ENCODE results near the gene MYOM1. TPM values are rescaled to one million over a fixed set of nuclear protein-coding genes. Genes with fewer than 3 reads are reported as not detected.
"Not testable (repeated sequence)": the region's sequence is repeated elsewhere in the genome, so short reads cannot be mapped to it uniquely, and the experiment has no call there.

The MYOM1 gene
- total RNA-seq, 1 donor from 2014 or later, result 42.6 TPM

GRCh38 chr18:3040173-3040572 is 179.6 kb downstream of the MYOM1 start:
- DNase-seq (ENCODE audit: low spot score), result no peak

DNA sequence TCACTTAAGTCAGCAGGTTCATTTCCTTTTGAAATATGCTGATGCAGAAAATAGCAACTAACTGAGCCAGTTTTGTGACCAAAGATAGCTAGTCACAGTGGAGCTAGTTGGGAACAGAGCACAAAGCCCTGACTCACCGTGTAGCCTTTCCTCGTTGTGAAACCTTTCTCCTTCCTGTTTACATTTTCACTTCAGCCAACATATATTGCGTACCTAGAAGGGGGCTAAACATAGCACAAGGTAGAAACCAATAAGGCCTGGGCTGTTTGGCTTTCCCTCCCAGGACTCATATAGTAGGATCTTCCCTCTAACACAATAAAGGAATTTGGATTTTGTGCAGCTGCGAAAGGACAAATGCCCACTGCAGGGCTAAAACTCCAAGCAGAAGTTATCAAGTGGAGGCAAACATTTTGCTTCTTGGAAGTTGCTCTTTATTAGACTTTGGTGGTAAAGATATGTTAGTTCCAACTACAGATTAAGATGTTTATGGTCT is 182.3 kb downstream of the MYOM1 start:
- DNase-seq (ENCODE audit: low spot score), result no peak

DNA sequence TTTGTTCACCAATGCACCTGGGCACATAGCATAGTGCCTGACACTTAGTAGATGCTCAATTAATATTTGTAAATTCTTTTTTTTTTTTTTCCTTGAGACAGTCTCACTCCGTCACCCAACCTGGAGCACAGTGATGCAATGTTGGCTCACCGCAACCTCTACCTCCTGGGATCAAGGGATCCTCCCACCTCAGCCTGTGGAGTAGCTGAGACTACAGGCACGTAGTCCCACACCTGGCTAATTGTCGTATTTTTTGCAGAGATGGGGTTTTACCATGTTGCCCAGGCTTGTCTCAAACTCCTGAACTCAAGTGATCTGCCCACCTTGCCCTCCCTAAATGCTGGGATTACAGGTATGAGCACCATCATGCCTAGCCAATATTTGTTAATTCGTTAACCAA is 183.7 kb downstream of the MYOM1 start:
- no peak for DNase-seq (ENCODE audit: low spot score)

GRCh38 chr18:3035635-3036034 is 184.1 kb downstream of the MYOM1 start:
- no peak for DNase-seq (ENCODE audit: low spot score)

- DNase-seq (ENCODE audit: low spot score), result no peak
Measured at GRCh38 chr18:3032721-3033120, 187.0 kb downstream of the MYOM1 start.

DNA sequence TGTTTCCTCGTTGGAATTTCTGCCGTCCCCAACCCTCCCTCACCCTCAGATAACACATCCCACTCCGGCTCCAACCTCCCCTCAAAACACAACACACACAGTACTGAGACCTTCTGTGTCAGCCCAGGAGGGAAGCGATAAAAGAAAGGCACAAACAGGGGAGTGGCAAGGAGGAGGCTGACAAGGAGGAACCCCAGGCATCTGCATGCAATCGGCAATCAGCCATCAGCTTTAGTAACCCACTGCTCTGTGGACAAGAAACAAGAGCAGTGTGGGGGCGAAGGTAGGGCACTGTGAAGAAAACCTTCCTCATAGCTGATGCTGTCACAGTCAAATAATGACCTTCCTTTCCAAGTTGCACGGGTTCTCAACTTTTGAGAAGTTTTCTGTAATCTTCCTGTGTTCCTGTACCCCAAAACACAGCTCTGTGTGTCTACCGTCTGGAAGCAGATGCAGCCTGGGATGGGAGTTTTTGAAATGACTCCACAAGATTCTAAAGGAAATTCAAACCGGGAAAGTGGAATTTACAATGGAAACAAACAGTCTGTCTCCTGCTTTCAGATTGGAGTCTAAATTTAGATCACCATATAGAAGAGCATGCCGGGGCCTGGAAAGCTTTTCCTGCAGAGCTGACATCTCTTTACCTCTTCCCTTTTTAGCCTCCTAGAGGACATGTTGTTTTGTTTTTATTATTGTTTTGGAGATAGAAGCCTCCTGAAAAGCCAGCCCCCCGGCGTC is 190.4 kb downstream of the MYOM1 start:
- DNase-seq (ENCODE audit: low spot score), result peak; percentile 86

DNA sequence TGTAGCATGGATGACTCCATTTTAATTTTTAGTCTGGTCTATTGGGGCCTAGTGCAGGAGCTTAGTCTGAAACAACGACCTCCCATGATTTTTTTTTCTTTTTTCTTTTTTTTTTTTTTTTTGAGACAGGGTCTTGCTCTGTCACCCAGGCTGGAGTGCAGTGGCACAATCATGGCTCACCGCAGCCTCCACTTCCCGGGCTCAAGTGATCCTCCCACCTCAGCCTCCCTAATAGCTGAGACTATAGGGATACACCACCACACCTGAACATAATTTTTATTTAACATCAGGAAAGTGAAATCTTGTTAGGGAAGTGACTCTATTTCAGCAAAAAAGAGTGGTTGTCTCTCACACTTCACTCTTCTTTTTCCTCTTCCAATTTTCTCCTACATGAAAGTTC is 191.7 kb downstream of the MYOM1 start:
- DNase-seq (ENCODE audit: low spot score), result not testable (repeated sequence)

GRCh38 chr18:3027370-3027891 is 192.3 kb downstream of the MYOM1 start:
- peak; percentile 60 for DNase-seq (ENCODE audit: low spot score)

- no peak for DNase-seq (ENCODE audit: low spot score)
Measured at GRCh38 chr18:3025544-3025943, 194.2 kb downstream of the MYOM1 start.

DNA sequence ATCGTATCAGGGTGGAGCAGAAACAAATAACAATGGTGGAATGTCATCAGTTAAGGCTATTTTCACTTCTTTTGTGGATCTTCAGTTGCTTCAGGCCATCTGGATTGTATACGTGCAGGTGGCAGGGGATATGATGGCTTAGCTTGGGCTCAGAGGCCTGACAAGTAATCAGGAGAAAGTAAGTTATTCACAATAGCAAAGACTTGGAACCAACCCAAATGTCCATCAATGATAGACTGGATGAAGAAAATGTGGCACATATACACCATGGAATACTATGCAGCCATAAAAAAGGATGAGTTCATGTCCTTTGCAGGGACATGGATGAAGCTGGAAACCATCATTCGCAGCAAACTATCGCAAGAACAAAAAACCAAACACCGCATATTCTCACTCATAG is 196.2 kb downstream of the MYOM1 start:
- DNase-seq (ENCODE audit: low spot score), result not testable (repeated sequence)

Other genes with a start within 250 kb of the MYOM1 start
- 23.4 TPM for gene LPIN2, start 206.8 kb downstream of the MYOM1 start, total RNA-seq (ENCODE audit: insufficient read depth, low replicate concordance)
- 581 TPM for gene MYL12A, start 27.8 kb upstream of the MYOM1 start, total RNA-seq (ENCODE audit: insufficient read depth, low replicate concordance)
- gene MYL12B, start 42.2 kb upstream of the MYOM1 start, total RNA-seq (ENCODE audit: insufficient read depth, low replicate concordance), result 174 TPM
- gene TGIF1, start 230.2 kb upstream of the MYOM1 start, total RNA-seq (ENCODE audit: insufficient read depth, low replicate concordance), result 114 TPM

All from umbilical cord (tissue), 2 donors.